Measurements from ENCODE around the gene ANTXRL. TPM values are rescaled to one million over a fixed set of nuclear protein-coding genes. Genes with fewer than 3 reads are reported as not detected.
"Not testable (repeated sequence)": the region's sequence is repeated elsewhere in the genome, so short reads cannot be mapped to it uniquely, and the experiment has no call there.

ANTXRL gene
- total RNA-seq, 4 donors from 2014 or later, result not detected

DNA sequence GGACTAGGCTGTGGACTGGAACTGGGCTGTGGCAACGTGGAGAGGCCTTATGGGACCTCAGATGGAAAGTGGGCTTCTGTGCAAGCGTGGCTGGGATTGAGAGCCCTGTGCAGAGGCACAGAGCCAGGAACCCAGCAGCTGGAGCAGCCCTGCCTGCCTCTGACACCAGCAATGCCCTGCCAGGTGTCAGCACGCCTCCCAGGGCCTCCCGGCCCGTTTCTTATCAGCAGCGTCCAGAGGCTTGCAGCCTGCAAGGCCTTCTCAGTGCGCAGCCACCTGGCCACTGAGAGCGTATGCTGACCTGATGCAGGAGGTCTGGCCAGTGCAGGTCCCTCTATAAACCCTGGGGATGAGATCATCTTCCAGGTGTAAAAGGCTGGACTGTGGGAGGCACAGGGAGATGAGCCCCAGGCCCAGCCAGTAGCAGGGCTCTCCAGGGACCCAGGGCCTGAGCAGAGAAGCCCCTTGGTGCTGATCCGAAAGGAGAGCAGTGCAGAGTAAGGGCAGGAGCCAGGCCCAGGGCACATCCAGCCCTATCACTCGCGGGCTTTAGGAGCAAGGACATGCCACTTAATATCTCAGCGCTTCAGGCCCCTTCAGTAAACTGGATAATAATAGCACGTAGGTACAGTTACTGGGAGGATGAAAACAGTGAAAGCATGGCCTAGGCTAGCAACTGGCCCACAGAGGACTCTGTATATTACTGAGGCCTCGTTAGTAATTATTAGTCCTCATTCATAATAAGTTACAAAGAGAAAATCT is 38.8 kb upstream of the ANTXRL start:
- Histone ChIP-seq H3K4me1 (no peaks in the 10 kb centered on the region), H3K27ac (no peak overlapping the region), H3K9me3 (no peaks in the 10 kb centered on the region), H3K27me3 (no peaks in the 10 kb centered on the region), H3K36me3 (no peaks in the 10 kb centered on the region), H3K4me3 (no peak overlapping the region)
- TF ChIP-seq EP300 (IDR thresholded peaks at IDR 0.05; ENCODE audit: low read depth), result no peak
- no peak for TF ChIP-seq POLR2AphosphoS5 (IDR thresholded peaks at IDR 0.05)
- TF ChIP-seq, protein P1, sequence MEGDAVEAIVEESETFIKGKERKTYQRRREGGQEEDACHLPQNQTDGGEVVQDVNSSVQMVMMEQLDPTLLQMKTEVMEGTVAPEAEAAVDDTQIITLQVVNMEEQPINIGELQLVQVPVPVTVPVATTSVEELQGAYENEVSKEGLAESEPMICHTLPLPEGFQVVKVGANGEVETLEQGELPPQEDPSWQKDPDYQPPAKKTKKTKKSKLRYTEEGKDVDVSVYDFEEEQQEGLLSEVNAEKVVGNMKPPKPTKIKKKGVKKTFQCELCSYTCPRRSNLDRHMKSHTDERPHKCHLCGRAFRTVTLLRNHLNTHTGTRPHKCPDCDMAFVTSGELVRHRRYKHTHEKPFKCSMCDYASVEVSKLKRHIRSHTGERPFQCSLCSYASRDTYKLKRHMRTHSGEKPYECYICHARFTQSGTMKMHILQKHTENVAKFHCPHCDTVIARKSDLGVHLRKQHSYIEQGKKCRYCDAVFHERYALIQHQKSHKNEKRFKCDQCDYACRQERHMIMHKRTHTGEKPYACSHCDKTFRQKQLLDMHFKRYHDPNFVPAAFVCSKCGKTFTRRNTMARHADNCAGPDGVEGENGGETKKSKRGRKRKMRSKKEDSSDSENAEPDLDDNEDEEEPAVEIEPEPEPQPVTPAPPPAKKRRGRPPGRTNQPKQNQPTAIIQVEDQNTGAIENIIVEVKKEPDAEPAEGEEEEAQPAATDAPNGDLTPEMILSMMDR (IDR thresholded peaks at IDR 0.05), result no peak
- TF ChIP-seq POLR2A (IDR thresholded peaks at IDR 0.05), result no peak
- 80 to 87% methylated on average over 1 to 14 of the region's 14 CpGs for WGBS, 2 donors (ENCODE audit: low coverage in 1 of 2)
- intact Hi-C loops (cut with DNase I; ENCODE audit: low total_unique reads), result no loop called here
- DNase-seq, result no peak
- in situ Hi-C loops (cut with MboI; ENCODE audit: low pct_ligation_motif_present in 1 of 4, low pct_unique_long_range_greater_than_20kb in 1 of 4, low sequenced_read_pairs in 3 of 4), result no loop called here

DNA sequence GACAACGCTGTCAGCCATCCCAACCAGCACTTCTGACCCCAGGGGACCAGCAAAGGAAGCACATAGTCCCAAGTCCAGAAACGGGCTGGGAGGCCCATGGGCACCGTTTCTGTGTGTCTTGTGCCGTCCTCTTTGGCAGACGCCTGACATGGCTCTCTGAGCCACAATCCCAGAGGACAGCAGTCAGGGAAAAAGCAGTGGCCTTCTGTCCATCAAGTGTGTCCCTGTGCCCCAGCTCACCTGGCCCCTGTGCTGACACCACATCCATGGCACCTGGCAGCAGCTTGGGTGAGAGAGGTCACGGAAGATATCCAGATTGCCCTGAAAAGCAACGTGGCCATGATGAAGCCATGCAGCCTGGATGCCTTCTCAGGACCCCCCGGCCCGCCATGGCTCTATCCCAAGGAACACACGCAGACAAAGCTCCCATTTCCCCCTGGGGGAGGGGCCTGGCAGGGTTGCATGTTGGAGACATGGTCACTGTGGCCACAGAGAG is 38.1 kb upstream of the ANTXRL start:
- Histone ChIP-seq H3K4me1 (no peaks in the 10 kb centered on the region), H3K27ac (no peak overlapping the region), H3K36me3 (no peaks in the 10 kb centered on the region), H3K9me3 (no peaks in the 10 kb centered on the region), H3K4me3 (no peak overlapping the region), H3K27me3 (no peaks in the 10 kb centered on the region)
- TF ChIP-seq, protein P1 (IDR thresholded peaks at IDR 0.05), result no peak
- TF ChIP-seq EP300 (IDR thresholded peaks at IDR 0.05; ENCODE audit: low read depth) (no peak), POLR2AphosphoS5 (IDR thresholded peaks at IDR 0.05) (no peak), POLR2A (IDR thresholded peaks at IDR 0.05) (no peak)
- in situ Hi-C loops (cut with MboI; ENCODE audit: low pct_ligation_motif_present in 1 of 4, low pct_unique_long_range_greater_than_20kb in 1 of 4, low sequenced_read_pairs in 3 of 4) (no loop called here), intact Hi-C loops (cut with DNase I; ENCODE audit: low total_unique reads) (no loop called here)
- no peak for DNase-seq
- 75 to 83% methylated on average over 1 to 10 of the region's 10 CpGs for WGBS, 2 donors (ENCODE audit: low coverage in 1 of 2)

- DNase-seq; in situ Hi-C loops (cut with MboI; ENCODE audit: low pct_ligation_motif_present in 1 of 4, low pct_unique_long_range_greater_than_20kb in 1 of 4, low sequenced_read_pairs in 3 of 4); intact Hi-C loops (cut with DNase I; ENCODE audit: low total_unique reads); H3K36me3 ChIP-seq; H3K27ac ChIP-seq; H3K9me3 ChIP-seq; H3K27me3 ChIP-seq; H3K4me3 ChIP-seq; H3K4me1 ChIP-seq: not testable (repeated sequence)
- WGBS, 2 donors (ENCODE audit: low coverage in 1 of 2), result 95% methylated on average over 5 of the region's 9 CpGs; no CpG with 5 or more reads in 1 of the 2 donors
Observed at GRCh38 chr10:46249617-46250344, 37.0 kb upstream of the ANTXRL start.

GRCh38 chr10:46250481-46250880 is 36.3 kb upstream of the ANTXRL start:
- TF ChIP-seq EP300 (IDR thresholded peaks at IDR 0.05; ENCODE audit: low read depth) (no peak), POLR2AphosphoS5 (IDR thresholded peaks at IDR 0.05) (no peak), POLR2A (IDR thresholded peaks at IDR 0.05) (no peak)
- TF ChIP-seq, protein P1 (IDR thresholded peaks at IDR 0.05), result no peak

More at GRCh38 chr10:46250481-46250880, 36.3 kb upstream of the ANTXRL start:
- Histone ChIP-seq H3K4me3 (no peak overlapping the region), H3K27ac (no peak overlapping the region), H3K4me1 (no peaks in the 10 kb centered on the region), H3K36me3 (no peaks in the 10 kb centered on the region), H3K27me3 (no peaks in the 10 kb centered on the region), H3K9me3 (no peaks in the 10 kb centered on the region)
- DNase-seq, result no peak
- in situ Hi-C loops (cut with MboI; ENCODE audit: low pct_ligation_motif_present in 1 of 4, low pct_unique_long_range_greater_than_20kb in 1 of 4, low sequenced_read_pairs in 3 of 4), result no loop called here
- 97% methylated on average over 5 of the region's 5 CpGs; no CpG with 5 or more reads in 1 of the 2 donors for WGBS, 2 donors (ENCODE audit: low coverage in 1 of 2)
- intact Hi-C loops (cut with DNase I; ENCODE audit: low total_unique reads), result no loop called here

Data from transverse colon (tissue), 4 donors.